Testis (tissue), 3 donors: ENCODE measurements around the gene CDH4. TPM values are rescaled to one million over a fixed set of nuclear protein-coding genes. Genes with fewer than 3 reads are reported as not detected.
A peak's percentile ranks its signal among the peaks of the same experiment; 100 is the strongest.

ENCODE experiments used
- DNase-seq: peaks from one replicate; pipeline ENCODE4 v3.0.0-alpha.2; 2019
- H3K27ac ChIP-seq, 2 donors: fragments of 200-600 bp; sonication (generic); one replicate each; pipeline ENCODE4 v1.5.1; 2019
- H3K27me3 ChIP-seq: fragments of 200-600 bp; sonication (generic); one replicate; pipeline ENCODE4 v1.5.1; 2019
- H3K36me3 ChIP-seq: fragments of 200-600 bp; sonication (generic); one replicate; pipeline ENCODE4 v1.5.1; 2017; ENCODE audit warnings: low read depth; ENCODE audit errors: missing control alignments
- H3K4me1 ChIP-seq: fragments of 200-600 bp; sonication (generic); one replicate; pipeline ENCODE4 v1.5.1; 2019
- H3K4me3 ChIP-seq, 2 donors: fragments of 200-600 bp; sonication (generic); one replicate each; pipeline ENCODE4 v1.5.1; 2017 to 2019
- H3K9me3 ChIP-seq: fragments of 200-600 bp; sonication (generic); one replicate; pipeline ENCODE4 v1.5.1; 2017
- POLR2A ChIP-seq: fragments of 450-650 bp; IDR thresholded peaks from one replicate; pipeline ENCODE4 v1.6.1; 2017; ENCODE audit warnings: antibody characterized with exemption, mild to moderate bottlenecking, moderate library complexity
- WGBS, 2 donors: methylation state at CpG; one replicate each; pipeline ENCODE4 v1.1.5; 2018; 5-methylcytosine and 5-hydroxymethylcytosine counted together
- intact Hi-C: fragments of 100-400 bp; cut with DNase I; formaldehyde crosslinking; loops from one replicate; pipeline ENCODE4 v1.15.1; 2023; ENCODE audit warnings: low total_unique reads
- polyA plus RNA-seq: library from polyadenylated mRNA; stranded (reverse); fragments of 350-450 nt; fragmentation: Illumina TruSeq; extraction: RNeasy Lipid Tissue Mini Kit (QIAGEN cat#74804); gene quantifications from one replicate; pipeline ENCODE4 v1.2.3, GENCODE V29; 2014; ENCODE audit warnings: low read depth, low replicate concordance; ENCODE audit not compliant: insufficient read depth
- total RNA-seq, 2 donors: library from RNA; depleted of rRNA; stranded (reverse); fragments of >200 nt; gene quantifications; one replicate each; pipeline ENCODE4 v1.2.3, GENCODE V29; 2016
- TF ChIP-seq, protein P1 (sequence below), 3 experiments: fragments of 450-650 bp in 2 of 3; fragments of 200-600 bp in 1 of 3; sonication (generic) in 1 of 3; IDR thresholded peaks; one replicate each; pipeline ENCODE4 v1.5.1; 2016 to 2019; ENCODE audit warnings: antibody characterized with exemption in 3 of 3, mild to moderate bottlenecking in 2 of 3, moderate library complexity in 1 of 3

Gene CDH4
- total and polyA plus RNA-seq, 3 donors from 2014 or later: 1.4 to 3.3 (median 1.9) TPM

DNA sequence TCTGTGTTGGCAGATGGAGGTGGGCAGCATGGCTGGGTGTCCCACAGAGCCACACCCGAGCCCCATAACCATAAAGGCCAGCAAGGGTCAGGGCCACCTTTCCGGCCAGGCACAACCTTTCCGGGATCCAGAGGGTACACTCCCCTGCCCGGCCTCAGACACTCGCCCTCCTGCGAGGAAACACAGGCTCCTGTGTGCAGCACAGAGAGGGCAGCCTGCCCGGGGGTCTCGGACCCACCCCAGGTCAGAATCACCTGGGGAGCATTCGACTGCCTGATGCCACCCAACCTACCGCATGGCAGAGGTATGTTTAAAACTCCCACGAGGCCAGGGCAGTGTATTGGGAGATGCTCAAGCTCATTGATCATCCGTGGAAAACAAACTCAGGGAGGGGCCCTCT lies 553.3 kb downstream of the CDH4 start:
- no peaks in the 10 kb centered on the region for H3K9me3 ChIP-seq
- no peaks in the 10 kb centered on the region for H3K36me3 ChIP-seq
- no peak for DNase-seq
- no peaks in the 10 kb centered on the region for H3K27me3 ChIP-seq
- intact Hi-C loops: no loop called here
- no peak overlapping the region for H3K27ac ChIP-seq
- H3K4me1 ChIP-seq: peaks cover 16% of the 10 kb centered on the region
- H3K4me3 ChIP-seq: no peak overlapping the region
- 91 to 96% methylated on average over 4 to 12 of the region's 12 CpGs for WGBS, 2 donors
- TF ChIP-seq, protein P1, sequence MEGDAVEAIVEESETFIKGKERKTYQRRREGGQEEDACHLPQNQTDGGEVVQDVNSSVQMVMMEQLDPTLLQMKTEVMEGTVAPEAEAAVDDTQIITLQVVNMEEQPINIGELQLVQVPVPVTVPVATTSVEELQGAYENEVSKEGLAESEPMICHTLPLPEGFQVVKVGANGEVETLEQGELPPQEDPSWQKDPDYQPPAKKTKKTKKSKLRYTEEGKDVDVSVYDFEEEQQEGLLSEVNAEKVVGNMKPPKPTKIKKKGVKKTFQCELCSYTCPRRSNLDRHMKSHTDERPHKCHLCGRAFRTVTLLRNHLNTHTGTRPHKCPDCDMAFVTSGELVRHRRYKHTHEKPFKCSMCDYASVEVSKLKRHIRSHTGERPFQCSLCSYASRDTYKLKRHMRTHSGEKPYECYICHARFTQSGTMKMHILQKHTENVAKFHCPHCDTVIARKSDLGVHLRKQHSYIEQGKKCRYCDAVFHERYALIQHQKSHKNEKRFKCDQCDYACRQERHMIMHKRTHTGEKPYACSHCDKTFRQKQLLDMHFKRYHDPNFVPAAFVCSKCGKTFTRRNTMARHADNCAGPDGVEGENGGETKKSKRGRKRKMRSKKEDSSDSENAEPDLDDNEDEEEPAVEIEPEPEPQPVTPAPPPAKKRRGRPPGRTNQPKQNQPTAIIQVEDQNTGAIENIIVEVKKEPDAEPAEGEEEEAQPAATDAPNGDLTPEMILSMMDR (IDR thresholded peaks at IDR 0.05): no peak
- TF ChIP-seq POLR2A: no peak

DNA sequence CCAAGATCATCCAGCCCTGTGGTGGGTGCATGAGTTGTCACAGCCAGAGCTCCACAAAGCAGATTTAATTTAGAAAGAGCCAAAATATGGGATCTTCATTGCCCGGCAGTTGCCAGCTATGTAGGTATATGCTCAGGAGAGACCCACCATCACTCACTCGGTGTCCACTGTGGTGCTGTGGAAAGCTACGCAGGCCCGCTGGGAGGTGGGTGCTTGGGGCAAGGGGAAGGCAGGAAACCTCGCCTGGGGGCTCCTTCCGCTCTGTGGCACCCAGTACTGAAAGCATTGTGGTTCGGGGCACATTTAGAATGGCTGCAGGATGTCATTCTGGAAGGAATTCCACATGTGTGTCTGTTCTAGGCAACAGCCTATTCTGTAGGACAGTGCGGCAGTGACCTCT lies 553.7 kb downstream of the CDH4 start:
- peaks cover 16% of the 10 kb centered on the region for H3K4me1 ChIP-seq
- no peaks in the 10 kb centered on the region for H3K9me3 ChIP-seq
- no peaks in the 10 kb centered on the region for H3K27me3 ChIP-seq
- H3K4me3 ChIP-seq: no peak overlapping the region
- 91 to 100% methylated on average over 6 to 8 of the region's 8 CpGs for WGBS, 2 donors
- DNase-seq: no peak
- no peak overlapping the region for H3K27ac ChIP-seq
- H3K36me3 ChIP-seq: no peaks in the 10 kb centered on the region
- TF ChIP-seq POLR2A: no peak
- TF ChIP-seq, protein P1 (IDR thresholded peaks at IDR 0.05): no peak
- intact Hi-C loops: no loop called here

DNA sequence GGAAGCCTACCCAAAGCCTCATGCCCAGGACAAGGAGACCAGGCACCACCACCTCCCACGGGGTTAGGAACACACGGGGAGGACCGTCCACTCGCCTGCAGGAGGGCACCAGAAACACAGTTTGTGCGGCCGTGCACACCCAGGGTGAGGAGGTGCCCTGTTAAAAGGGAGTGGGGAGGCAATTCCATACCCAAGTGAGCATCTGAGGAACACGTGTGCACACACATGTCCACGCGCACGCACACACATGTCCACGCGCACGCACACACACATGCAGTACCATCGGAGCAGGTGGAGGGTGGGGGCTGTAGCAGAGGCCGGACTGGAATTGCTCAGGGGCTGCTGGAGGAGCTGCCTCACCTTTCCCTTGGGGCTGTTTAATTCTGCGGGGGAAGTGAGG lies 554.3 kb downstream of the CDH4 start:
- 90 to 94% methylated on average over 16 of the region's 16 CpGs for WGBS, 2 donors
- no peak for DNase-seq

DNA sequence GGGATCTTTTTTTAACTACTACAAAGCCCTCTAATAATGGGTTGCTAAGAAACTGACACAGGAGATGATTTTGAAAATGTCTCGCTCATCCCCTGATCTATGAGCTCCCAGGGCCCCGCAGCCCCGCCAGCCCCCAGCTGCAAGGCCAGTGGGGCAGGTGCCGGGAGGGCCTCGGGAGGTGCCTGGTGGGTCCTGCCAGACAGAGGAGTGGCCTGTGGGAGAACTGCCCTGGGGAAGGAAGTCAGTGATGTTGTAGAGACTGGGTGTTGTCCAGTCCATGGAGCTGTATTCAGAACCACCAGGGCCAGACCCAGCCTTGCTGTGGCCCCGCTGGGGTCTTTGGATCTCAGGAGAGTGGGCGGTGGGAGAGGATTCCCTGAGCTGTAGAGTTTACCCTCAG lies 554.9 kb downstream of the CDH4 start:
- peaks cover 16% of the 10 kb centered on the region for H3K4me1 ChIP-seq
- H3K36me3 ChIP-seq: no peaks in the 10 kb centered on the region
- H3K4me3 ChIP-seq: no peak overlapping the region
- intact Hi-C loops: no loop called here
- WGBS, 2 donors: 77 to 79% methylated on average over 6 to 7 of the region's 7 CpGs
- DNase-seq: no peak
- no peaks in the 10 kb centered on the region for H3K9me3 ChIP-seq
- no peak for TF ChIP-seq POLR2A
- TF ChIP-seq, protein P1 (IDR thresholded peaks at IDR 0.05): no peak
- H3K27me3 ChIP-seq: no peaks in the 10 kb centered on the region
- H3K27ac ChIP-seq: peak overlapping the region in 1 of 2 donors; percentile 11

More for the DNA sequence above, 554.3 kb downstream of the CDH4 start:
- H3K36me3 ChIP-seq: no peaks in the 10 kb centered on the region
- intact Hi-C loops: no loop called here
- no peak overlapping the region for H3K4me3 ChIP-seq
- peaks cover 16% of the 10 kb centered on the region for H3K4me1 ChIP-seq
- no peak overlapping the region for H3K27ac ChIP-seq
- H3K9me3 ChIP-seq: no peaks in the 10 kb centered on the region
- TF ChIP-seq, protein P1 (IDR thresholded peaks at IDR 0.05): no peak
- no peak for TF ChIP-seq POLR2A
- no peaks in the 10 kb centered on the region for H3K27me3 ChIP-seq

DNA sequence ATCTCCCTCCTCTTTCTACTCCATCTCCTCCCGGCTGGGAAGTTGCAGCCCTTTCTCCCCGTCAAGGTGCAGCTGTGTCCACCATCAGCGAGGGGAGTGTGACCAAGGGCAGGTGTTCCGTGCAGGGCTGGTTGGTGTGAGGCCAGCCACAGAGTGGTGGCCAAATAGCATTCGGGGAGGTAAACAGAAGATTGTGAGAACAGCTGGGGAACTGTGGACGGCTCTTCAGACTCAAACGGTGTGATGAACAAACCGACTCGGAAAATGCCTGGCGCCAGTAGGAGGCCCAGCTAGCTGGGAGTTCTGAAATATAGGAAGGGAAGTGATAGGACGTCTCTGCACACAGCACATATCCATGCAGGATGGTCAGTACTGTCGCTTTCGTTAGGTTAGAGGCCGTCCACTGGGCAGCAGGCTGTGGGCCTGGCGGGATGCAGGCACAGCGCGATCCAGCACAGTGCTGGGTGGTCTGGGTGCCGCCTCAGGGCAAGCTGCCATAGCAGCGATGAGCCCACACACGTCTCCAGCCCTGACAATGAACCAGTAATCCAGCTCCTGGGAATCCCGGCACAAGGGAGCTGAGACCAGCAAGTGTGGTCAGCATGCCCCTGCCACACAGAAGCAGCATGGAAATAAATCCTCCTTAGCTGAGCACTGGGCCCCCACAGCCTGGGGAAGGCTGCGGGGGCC lies 555.6 kb downstream of the CDH4 start:
- no peak for DNase-seq
- Histone ChIP-seq H3K27me3 (no peaks in the 10 kb centered on the region), H3K9me3 (no peaks in the 10 kb centered on the region), H3K4me1 (peaks cover 16% of the 10 kb centered on the region), H3K36me3 (no peaks in the 10 kb centered on the region), H3K4me3 (no peak overlapping the region), H3K27ac (peak overlapping the region in 1 of 2 donors; percentile 11)
- 55 to 60% methylated on average over 17 to 21 of the region's 22 CpGs for WGBS, 2 donors
- TF ChIP-seq, protein P1 (IDR thresholded peaks at IDR 0.05): no peak
- TF ChIP-seq POLR2A: no peak
- intact Hi-C loops: no loop called here
